Measurements from ENCODE around the gene BPIFA1. TPM values are rescaled to one million over a fixed set of nuclear protein-coding genes. Genes with fewer than 3 reads are reported as not detected.

Gene BPIFA1
- polyA plus RNA-seq, 3 donors from 2014 or later: not detected

DNA sequence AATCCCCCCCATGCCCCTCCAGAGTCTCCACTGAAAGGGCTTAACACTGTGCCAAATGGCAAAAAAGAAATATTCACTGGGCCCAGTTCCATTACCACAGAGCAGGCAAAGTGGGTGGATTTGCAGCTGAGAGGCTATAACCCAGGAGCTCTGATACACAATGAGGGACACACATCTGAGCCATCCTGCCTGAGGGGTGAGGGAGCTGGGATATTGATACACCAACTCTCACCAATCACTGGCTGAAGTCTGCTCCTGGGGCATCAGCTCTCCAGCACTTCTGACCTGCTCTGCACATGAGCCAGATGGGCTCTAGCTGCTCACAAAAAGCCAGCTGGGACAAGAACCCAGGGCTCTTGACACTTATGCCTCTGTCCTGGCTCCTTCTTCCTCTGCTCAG lies 52.1 kb downstream of the BPIFA1 start:
- H3K9me3 Mint-ChIP-seq: no peaks in the 10 kb centered on the region
- no peaks in the 10 kb centered on the region for H3K4me1 Mint-ChIP-seq
- H3K27ac Mint-ChIP-seq: no peak overlapping the region
- peaks cover 2 to 21% (median 6%) of the 10 kb centered on the region in 3 donors for H3K27me3 Mint-ChIP-seq (ENCODE audit: low read depth in 3 of 3)
- no peak for DNase-seq
- no peak overlapping the region for H3K4me3 Mint-ChIP-seq
- no peaks in the 10 kb centered on the region for H3K36me3 Mint-ChIP-seq

DNA sequence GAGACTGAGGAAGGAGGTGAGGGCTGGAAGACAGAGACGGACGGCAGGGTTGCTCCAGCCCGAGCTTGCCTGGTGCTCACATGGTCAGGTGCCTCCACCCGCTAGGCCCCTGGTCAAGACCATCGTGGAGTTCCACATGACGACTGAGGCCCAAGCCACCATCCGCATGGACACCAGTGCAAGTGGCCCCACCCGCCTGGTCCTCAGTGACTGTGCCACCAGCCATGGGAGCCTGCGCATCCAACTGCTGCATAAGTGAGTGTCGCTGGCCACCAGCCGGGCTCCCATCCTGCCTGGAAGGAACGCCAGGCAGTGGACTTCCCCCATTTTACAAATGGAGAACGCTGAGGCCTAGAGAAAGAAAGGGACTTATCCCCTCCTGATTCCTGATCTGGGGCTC lies 55.1 kb downstream of the BPIFA1 start:
- Mint-ChIP-seq H3K9me3 (no peaks in the 10 kb centered on the region), H3K27ac (no peak overlapping the region), H3K4me1 (no peaks in the 10 kb centered on the region), H3K36me3 (no peaks in the 10 kb centered on the region), H3K4me3 (no peak overlapping the region), H3K27me3 (ENCODE audit: low read depth in 3 of 3) (peaks cover 2 to 15% (median 9%) of the 10 kb centered on the region in 3 donors)
- DNase-seq: no peak

DNA sequence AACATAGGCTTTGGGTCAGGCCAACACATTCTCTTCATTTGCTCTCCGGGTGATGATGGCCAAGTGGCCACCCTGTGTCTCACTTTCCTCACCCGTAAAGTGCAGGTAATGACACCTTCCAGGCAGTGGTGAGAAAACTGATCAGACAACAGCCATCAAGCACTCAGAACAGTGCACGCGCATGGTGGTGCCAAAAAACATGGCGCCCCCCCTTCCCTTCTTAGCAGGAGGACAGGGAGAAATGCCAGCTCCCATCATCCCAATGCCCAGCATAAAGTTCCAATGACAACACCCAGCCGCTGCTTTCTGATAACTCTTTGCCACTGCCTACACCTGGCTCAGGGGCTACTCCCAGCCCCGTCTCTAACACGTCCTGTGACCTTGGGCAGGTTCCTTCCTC lies 55.6 kb downstream of the BPIFA1 start:
- H3K9me3 Mint-ChIP-seq: no peaks in the 10 kb centered on the region
- no peaks in the 10 kb centered on the region for H3K4me1 Mint-ChIP-seq
- H3K27me3 Mint-ChIP-seq (ENCODE audit: low read depth in 3 of 3): peaks cover 2 to 15% (median 9%) of the 10 kb centered on the region in 3 donors
- no peak for DNase-seq
- H3K36me3 Mint-ChIP-seq: no peaks in the 10 kb centered on the region
- H3K4me3 Mint-ChIP-seq: no peak overlapping the region
- H3K27ac Mint-ChIP-seq: no peak overlapping the region

DNA sequence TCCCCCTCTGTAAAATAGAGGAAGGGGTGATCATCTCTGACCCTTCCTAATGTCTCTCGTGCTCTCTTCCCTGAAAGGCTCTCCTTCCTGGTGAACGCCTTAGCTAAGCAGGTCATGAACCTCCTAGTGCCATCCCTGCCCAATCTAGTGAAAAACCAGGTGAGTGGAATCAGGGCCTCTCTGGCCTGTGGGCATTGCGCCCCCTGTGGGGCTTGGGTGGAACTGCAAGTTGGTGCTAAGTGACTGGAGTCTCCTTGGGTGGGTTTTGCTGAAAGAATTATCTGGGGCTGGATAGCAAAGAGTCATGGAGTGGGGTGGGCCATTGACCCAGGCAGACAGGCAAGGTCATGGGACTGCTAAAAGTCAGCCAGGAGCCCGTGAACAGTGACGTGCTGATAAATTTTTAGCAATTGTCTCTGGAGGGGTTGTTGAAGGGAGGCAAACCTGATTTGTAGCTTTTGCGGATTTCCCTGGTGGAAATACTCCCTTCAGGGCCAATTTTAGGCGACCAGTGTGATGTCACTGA lies 56.1 kb downstream of the BPIFA1 start:
- Mint-ChIP-seq H3K36me3 (no peaks in the 10 kb centered on the region), H3K9me3 (no peaks in the 10 kb centered on the region), H3K4me1 (no peaks in the 10 kb centered on the region), H3K27ac (peak overlapping the region in 1 of 6 donors; percentile 33), H3K4me3 (no peak overlapping the region), H3K27me3 (ENCODE audit: low read depth in 3 of 3) (peaks cover 2 to 15% (median 8%) of the 10 kb centered on the region in 3 donors)
- DNase-seq: peak; percentile 35 to 53 (median 37)

Other genes starting within 250 kb of the BPIFA1 start
- gene SUN5, start 231.6 kb upstream of the BPIFA1 start, polyA plus RNA-seq: not detected
- not detected for gene BPIFB2, start 228.3 kb upstream of the BPIFA1 start, polyA plus RNA-seq
- gene BPIFB6, start 204.3 kb upstream of the BPIFA1 start, polyA plus RNA-seq: not detected
- not detected for gene BPIFB3, start 182.1 kb upstream of the BPIFA1 start, polyA plus RNA-seq
- not detected for gene BPIFB4, start 156.4 kb upstream of the BPIFA1 start, polyA plus RNA-seq
- gene BPIFA2, start 67.8 kb upstream of the BPIFA1 start, polyA plus RNA-seq: not detected
- gene BPIFA3, start 18.6 kb upstream of the BPIFA1 start, polyA plus RNA-seq: not detected
- not detected for gene BPIFB1, start 47.2 kb downstream of the BPIFA1 start, polyA plus RNA-seq
- 10 to 100 TPM; 20.4 to 32.3 (median 20.9) TPM for gene CDK5RAP1, start 165.5 kb downstream of the BPIFA1 start, polyA plus RNA-seq
- 1 to 10 TPM in 2 of 3 donors, not detected in 1; 2.4 to 2.8 TPM for gene SNTA1, start 207.8 kb downstream of the BPIFA1 start, polyA plus RNA-seq

All from immature natural killer cell (primary cell).